GF-D8 (cell line): ENCODE data around the gene MDM1.

Experiments
- DNase-seq: peaks from one replicate; lab custom pipeline; 2025; lab: John Stamatoyannopoulos, UW

MDM1 gene

GRCh38 chr12:68331869-68332727 is at the start of gene MDM1:
MDM1 (minus strand) TSS chr12:68332362; CDS start chr12:68332245, 117 bp downstream.
- DNase-seq: peak; percentile 93

- DNase-seq: peak; percentile 49
Observed at GRCh38 chr12:68381476-68382219, 49.5 kb upstream of the MDM1 start.

DNA sequence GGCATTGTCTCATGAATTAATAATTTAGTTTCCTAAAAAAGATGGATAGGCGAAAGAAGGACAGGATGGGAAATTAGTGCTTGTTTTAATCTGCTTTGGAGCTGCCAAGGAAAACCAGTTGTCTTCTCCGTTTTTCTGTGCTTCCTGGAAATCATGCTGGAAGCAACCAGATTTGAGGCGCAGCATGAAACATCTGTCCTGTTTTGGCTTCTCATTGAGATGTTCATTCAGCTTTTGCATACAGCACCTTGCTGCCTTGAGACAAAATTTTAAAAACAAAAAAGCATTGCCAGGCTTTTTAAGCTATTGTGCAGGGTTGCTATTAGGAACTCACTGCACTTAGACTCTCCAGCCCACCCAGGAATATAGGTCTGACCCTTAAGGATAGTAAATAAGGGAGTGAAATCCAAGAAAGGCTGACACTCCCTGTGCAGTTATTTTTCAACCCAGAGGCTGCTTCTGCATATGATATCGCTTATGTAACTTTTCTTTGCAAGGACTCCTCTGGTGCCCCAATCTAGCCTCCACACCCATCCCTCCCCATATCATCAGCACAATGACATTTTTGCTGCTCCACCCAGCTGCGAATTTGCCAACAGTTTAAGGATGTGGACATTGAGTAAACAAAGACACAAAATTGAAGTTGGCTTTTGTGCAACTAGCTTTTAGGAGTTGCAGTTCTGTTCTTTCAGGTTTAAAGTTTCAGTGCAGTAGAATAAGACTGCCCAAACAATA is 46.9 kb upstream of the MDM1 start:
- DNase-seq: peak; percentile 18

- DNase-seq: no peak
Observed at GRCh38 chr12:68377881-68378280, 45.7 kb upstream of the MDM1 start.

DNA sequence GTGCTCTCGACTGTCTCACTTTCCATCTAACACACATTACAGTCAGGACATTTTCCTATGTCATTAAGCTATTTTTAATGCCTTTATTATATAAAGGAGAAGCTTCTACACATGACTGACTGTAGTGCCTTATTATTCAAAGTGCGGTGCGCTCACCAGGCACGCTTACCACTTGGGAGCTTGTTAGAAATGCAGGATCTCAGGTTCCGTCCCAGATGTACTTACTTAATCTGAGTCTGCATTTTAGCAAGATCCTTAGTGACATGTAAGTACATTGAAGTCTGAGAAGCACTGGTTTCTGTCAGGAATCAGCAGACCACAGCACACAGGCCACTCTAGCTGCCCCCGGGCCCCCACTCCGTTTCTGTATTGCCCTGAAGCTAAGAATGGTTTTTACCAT is 44.7 kb upstream of the MDM1 start:
- DNase-seq: no peak

- DNase-seq: no peak
Observed at GRCh38 chr12:68375756-68376695, 43.9 kb upstream of the MDM1 start.

- no peak for DNase-seq
Observed at GRCh38 chr12:68374307-68374982, 42.3 kb upstream of the MDM1 start.

DNA sequence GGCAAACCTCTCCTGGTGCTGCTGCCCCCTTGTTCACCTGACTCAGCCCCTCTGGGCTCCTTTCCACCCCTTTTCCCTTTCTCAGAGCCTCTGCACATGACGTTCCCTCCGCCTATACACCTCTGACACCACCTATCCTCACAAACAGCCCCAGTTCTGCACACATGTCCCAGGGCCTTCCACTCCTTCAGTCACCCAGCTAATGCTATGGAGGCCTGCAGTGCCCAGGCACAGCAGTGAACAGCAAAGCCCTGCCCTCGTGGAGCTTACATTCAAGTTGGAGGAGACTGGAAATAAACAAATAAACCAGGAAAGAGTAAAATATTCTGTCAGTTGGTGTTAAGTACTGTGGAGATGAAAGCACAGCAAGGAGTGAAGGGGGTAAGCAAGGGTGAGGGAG is 38.5 kb upstream of the MDM1 start:
- DNase-seq: no peak

DNA sequence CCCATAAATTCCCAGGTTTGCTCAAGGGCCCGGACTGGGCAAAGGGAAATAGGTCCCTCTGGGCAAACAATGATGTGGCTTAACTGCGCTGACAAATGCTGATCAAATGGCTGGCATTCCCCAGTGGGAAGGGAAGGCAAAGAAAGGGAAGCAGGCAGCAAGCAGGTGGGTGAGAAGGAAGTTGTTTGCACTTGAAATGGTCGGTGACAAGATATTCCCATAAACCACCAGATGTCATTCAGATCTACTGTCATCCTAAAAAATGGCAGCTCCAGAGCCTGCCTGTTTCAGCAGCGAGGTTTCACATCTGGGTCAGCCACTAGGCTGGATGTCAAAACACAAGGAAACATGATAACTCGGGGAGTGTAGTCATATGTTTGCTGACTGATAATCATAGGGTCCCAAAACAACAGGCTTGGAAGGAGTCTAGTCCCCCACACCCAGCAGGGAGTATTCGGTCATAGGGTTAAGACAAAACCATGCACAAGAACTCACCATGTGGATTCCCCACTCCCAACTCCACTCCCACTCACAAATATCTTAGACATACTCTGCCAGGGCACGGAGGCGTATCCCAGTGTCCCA is 37.9 kb upstream of the MDM1 start:
- no peak for DNase-seq

- peak; percentile 14 for DNase-seq
Observed at GRCh38 chr12:68368327-68368726, 36.2 kb upstream of the MDM1 start.

DNA sequence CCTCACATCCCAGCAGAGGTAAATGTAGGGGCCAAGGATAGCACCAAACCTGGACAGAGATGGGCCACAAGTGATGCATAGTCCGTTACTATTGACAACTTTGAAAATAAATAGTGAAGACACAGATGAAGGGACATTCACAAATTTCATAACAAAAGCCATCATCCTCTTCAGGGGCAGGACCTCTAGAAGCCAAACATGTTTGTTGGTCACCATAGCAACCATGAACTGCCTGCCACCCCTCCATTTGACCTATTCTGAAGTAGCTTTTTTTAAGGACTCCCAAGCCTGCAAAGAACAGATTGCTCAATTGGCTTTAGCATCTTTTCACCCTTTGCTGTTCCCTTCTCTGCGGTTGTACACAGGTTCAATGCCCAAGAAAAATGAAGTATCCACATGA is 35.7 kb upstream of the MDM1 start:
- peak; percentile 8 for DNase-seq

DNA sequence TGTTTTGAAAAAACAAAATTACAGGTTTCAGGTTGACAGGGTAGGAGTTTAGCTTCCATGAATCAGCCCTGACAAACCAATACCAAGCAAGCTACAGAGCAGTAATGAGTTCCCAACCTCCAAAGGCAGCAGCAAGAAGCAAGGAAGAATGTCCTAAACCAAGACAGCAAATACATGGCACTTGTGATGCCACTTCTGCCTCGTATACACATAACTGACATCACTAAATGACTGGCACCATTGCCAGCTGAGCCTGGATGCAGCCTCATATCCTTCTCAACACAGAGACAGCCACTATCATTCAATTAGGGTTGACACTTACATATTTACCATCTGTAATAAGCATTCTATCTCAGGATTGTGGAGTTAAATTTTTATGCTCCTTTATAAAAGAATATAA is 35.0 kb upstream of the MDM1 start:
- DNase-seq: no peak

DNA sequence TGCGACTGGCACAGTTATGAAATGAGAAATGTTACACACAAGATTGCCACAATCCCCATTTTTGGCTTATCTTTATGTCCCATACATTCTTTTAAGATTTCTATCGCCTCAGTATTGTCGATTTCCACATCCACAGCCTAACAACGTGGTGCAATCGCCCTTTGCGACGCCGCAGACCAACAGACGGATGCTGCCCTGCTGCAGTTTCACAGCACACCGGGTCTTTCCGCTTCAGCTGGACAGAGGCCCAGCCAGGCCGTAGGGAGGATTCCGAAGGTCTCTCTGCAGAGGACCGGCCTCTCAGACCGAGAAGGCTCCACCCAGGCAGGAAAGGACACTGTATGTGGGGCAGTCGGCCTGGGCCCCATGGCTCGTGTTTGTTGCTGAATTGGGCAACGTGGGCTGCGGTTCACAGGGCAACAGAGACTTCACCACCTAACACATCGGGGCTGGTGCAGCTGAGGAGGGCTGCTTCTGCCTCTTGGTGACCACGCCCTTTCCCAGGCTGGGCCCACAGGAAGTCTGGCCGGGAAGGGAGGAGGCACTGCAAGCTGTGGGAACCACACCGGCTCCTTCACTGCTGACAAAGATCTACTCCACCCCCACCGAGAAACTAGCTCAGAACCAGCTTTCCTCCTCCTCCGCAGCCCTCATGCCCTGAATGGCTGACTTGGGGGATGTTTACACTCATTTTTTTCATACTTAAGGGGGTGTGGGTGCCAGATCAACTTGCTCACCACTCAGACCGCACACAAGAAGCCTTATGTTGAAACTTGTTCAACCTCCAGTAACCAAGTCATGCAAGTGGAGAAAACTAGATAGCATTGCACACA is 32.9 kb upstream of the MDM1 start:
- DNase-seq: peak; percentile 100

GRCh38 chr12:68364328-68364727 is 32.2 kb upstream of the MDM1 start:
- no peak for DNase-seq

- DNase-seq: no peak
Observed at GRCh38 chr12:68361953-68362352, 29.8 kb upstream of the MDM1 start.

GRCh38 chr12:68359674-68360073 is 27.5 kb upstream of the MDM1 start:
- DNase-seq: peak; percentile 83

- DNase-seq: peak; percentile 56
Observed at GRCh38 chr12:68358532-68359485, 26.6 kb upstream of the MDM1 start.

- DNase-seq: no peak
Observed at GRCh38 chr12:68356986-68357385, 24.8 kb upstream of the MDM1 start.
